DMS 273 treated with DMSO at 0.1 percent for 48 hours (cell line): ENCODE results near the gene BCAS3.

Source experiments
- DNase-seq: peaks from one replicate; lab custom pipeline; 2025; lab: John Stamatoyannopoulos, UW

The BCAS3 gene

DNA sequence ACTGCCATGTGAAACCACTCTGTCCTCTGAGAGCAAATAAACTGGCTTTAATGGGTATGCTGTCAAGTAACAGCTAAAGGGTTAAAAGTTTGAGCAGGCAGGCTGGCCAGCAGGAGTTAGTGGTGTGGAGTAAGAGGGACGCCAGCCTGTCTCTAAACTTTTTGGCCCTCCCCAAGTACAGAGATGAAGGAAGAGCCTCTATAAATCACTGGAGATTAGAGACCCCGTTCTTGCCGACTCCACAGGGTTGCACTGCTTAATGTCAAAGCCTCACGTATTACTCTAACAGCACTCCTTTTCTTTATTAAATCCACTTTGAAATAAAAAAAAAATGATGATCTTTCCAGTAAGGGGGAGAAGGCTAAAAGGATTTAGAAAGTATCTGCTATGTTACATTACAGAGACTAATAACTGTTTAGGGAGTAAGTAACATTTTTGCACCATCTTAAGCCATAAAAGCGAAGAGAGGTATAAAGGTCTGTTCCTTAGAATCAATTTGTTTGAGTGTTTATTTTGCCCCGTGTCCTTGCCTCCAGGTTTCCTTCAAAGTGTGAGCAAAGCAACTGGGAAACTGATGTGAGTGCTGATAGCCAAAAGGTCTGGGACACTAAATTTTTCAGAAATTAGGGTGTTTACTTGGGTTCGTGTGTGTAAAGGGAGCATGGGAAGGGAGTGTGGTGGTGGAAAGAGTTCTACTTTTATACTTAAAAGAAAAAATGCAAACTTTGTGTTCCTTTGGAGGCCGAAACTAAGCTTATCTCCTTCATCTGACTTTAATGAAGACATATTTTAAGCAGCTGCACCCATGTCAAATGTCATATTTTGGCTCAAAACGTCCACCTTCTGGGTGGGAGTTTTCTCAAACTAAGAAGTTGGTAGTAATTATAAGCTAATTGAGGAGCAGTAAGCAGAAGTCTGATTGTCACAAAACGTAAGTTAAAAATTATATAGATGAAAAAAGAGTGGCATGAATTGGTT is 612.0 kb downstream of the BCAS3 start:
- DNase-seq: no peak

DNA sequence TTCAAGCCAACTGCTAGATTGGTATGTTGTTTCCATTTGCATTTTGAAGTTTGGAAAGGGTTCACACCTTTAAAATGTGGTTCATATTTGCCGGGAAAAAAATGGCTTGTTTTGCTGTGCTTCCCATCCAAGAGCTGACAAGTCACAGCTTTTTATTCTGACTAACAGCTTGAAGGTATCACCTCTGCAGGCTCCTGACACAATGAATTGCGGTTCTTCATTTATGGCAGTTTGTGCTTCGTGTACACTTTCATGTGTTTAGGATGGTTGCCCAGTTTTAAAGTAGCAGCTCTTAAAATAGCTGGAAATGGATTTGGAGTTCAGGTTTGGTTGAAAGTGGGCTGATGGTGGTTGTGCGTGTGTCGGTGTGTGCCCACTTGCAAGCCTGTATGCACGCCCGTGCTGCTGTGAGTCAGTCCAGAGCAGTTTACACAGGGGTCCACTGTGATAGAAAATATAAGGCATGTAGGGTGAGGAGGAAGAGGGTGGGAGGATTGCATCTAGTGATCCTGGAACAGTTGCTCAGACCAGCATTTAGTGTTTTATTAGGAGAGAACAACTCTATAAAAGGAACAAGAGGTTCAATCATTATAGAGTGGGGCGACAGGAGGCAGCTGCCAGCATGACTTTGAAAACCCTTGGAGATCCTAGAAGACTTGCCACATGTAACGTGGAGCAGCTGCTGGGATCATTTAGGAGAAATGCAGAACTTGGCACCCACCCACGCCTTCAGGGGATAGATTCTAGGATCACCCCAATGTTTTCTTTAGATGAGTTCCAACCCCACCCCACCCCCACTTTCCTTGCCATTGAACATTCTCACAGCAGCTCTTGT is 614.0 kb downstream of the BCAS3 start:
- peak; percentile 5 for DNase-seq

DNA sequence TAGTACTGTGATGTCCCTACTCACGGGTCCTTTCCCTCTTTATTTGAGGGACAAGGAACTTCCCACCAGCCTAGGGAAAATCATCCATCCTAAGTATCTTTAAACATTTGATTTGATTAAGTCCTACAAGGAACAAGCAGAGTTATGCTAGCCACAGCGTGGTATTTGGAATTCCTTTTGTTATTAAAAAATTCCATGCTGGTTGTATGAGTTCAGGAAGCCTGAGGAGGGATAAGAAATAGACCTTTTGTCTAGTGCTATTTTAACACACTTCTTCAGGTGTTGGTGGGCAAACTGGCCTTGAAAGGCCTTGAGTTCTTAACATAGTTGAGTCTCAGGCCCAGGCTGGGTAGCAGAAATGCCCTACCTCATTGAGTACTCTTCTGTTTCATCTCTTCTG is 616.6 kb downstream of the BCAS3 start:
- DNase-seq: no peak

DNA sequence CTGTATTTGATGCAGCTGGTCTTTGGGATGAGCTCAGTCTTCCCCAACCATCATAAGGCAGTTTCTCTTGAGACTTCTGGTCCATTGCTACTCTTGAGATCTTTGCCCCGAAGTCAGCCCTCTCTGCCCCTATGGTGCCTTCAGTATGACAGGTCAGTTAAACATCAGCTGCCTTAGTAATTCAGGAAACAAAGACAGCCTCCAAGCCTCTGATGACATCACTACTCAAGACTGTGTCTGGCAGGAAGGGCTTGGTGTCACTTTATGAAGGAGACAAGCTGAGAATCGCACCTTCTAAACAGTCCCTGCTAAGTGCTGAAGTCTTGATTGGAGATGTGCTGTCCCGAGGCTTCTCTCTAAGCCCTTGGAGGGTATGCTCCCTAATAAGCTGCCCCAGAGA is 617.1 kb downstream of the BCAS3 start:
- DNase-seq: no peak

DNA sequence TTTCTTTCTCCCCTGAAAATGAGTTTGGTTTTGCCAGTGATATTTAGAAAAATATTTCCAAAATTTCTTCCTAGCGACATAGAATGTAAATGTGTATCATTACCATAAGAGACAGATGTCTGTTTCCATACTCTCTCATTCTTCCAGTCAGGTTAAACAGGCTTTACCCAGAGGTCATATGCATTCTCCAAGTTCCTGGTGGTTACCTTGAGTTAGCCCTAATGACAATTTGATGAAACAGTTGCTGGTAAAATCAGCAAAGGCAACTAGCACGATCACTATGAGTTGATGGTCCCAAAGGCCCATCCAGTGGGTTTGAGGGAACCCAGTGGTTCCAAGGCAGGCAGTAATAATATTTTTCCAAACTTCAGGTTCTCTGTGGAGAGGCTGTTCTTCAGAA is 618.4 kb downstream of the BCAS3 start:
- no peak for DNase-seq

DNA sequence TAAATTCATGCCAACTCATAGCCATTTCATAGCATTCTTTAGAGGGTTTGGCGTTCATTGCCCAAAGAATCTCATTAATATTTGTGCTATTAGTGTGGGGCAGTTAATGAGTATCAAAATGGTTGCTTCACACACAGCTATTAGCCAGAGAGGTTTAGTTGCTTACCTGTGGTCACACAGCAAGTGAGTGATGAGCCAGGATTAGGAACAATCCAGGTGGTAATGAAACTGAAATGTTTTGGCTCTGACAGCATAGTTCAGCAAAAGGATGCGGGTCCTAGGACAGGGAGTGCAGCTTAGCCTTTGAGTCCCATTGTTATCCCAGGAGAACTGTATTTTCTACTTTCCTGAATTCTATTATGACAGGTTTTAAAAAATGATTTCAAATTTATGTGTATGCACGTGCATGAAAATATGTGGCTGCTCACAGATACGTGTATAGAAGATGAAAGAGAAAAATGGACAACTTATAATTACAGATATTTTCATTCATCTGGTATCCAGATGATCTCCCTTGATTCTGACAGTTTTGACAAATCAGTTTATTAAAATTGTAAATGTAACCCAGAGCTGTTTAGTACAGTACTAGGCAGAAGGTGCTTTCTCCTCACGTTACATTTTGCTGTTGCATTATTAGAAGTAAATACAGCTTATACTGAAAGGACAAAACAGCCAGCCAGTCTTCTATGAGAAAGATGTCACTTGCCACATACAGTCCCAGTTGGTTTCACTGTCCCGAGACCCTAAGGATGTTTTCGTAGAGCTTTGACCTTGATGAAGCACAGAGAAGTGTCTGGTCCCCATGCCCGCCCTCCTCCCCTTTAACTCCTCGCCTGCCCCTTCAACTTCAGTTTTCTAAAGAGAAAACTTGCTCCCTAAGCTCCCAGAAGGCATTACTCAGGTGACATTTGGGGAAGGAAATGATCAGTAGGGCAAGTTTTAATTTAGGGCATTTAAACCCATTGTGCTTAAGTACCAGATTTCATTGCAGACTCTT is 622.2 kb downstream of the BCAS3 start:
- no peak for DNase-seq

DNA sequence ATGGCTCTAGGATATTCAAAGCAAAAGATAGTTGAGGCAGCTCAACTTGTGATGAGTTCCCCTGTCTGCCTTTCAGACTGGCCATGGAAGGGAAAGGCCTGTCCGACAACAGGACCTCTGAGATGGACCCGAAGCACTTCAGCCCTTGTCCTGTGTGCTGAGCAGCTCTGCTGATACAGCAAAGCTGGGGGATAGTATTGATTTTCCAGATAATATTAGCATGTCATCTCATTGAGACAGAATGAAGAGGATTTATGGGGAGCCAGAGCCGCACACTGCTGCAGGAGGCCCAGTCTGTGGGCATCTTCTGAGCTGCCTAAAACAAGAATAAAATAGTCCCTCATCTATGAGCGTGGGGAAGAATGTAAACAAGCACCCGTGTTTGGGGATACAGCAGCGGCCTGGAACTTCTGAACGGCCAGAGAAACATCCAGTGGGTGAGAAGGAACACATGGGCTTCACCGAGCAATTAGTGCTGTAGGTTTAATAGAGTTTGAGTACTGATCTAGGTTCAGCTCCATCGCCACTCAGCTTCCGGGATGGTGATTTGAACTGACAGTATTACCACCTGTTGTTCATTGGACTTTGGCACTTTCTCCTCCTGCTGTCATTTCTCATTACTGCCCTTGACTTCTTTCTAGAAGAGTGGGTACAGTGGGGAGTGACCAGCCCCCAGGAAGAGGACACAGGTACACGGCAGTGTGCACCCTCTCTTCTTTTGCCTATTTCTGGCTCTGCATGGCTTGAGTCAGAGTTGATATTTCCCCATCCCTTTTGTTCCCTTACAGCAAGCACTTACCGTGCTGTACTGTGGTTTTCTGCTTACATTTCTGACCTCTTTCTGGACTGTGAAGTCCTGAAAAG is 625.5 kb downstream of the BCAS3 start:
- DNase-seq: no peak

DNA sequence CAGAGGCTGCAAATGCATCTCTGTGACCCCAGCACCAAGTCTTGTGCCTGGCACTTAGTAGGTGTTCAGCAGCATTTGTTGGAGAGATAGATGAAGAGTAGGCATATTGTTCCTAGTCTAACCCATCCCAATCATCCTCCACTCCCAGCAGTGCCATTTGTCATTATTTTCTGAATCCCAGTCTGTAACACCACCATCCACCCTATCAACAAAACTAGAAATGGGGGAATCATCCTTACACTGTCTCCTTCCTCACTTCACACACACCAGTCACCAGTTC is 626.1 kb downstream of the BCAS3 start:
- no peak for DNase-seq

DNA sequence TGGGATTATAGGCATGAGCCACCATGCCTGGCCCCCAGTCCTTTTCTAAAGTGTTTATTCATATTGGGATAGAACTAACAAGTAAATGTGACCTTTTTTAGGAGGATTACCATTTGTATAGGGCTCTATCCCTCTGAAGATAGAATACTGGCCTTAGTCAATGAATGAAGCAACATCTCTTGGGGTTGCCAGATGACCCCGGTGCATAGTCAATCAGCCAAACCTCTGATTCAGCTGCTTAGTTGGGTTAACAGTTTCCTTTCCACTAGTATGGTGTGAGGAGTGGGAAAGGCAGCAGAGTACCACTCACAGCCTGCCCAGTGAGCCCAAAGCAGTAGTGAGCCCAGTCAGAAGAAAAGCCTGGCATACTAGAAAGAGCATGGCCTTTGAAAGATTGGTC is 627.4 kb downstream of the BCAS3 start:
- DNase-seq: no peak

DNA sequence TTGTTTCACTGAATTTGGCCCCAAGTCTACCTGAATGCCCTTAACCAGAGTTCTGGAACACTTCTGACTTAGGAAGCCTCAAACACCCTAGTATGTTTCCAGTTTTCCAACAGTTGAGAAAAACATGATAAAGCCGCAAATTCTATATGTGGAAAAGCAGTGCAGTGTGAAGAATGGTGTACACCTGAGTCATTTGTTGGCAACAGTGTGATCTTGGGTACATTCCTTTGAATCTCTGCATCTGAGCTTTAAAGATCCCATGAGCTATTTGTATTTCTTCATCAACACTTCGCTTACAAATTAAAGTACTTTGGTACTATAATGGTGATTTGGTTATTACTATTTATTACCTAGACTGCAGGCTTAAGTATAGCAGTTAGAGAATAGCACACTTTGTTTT is 628.4 kb downstream of the BCAS3 start:
- no peak for DNase-seq

DNA sequence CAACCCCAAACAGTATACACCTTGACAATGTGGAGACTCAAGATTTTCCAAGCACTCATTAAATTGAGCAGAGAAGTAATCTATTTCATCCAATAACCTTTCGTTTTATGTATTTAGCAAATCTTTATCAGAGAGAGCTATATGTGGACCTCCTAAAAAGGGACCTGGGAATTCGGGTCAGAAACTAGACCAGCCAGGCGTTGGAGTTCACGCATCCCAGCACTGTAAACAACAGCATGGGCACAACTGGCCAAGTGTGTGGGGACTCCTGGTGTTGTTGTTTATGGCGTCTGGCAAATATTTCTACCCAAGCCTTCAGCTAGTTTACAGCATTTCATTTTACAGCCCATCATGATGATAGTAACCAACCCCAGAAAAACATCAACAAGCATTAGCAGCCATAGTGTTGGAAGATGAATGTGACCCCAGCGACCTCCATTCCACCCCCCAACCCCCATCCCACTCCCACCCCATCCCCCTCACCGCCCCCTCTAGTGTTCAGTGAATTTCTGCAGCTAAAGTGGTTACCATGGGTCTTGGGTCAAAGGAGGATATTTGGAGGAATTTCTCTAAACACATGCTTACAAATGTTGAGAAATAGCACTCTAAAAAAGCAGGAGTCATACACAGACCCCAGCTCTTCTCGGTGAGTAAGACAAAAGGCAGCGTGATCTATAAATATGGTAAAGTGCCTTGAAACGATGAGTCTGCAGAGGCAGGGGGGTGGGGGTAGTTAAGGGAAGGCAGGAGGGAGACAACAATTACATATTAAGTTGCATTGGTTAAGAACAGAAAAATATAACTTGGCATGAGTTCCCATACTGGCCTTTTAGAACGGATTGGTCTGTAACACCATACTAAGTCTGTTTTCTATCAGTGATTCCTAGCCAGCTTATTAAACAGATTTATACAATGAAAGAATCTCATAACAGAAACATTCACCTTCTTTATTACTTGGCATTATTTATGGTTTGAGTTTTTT is 630.5 kb downstream of the BCAS3 start:
- no peak for DNase-seq

DNA sequence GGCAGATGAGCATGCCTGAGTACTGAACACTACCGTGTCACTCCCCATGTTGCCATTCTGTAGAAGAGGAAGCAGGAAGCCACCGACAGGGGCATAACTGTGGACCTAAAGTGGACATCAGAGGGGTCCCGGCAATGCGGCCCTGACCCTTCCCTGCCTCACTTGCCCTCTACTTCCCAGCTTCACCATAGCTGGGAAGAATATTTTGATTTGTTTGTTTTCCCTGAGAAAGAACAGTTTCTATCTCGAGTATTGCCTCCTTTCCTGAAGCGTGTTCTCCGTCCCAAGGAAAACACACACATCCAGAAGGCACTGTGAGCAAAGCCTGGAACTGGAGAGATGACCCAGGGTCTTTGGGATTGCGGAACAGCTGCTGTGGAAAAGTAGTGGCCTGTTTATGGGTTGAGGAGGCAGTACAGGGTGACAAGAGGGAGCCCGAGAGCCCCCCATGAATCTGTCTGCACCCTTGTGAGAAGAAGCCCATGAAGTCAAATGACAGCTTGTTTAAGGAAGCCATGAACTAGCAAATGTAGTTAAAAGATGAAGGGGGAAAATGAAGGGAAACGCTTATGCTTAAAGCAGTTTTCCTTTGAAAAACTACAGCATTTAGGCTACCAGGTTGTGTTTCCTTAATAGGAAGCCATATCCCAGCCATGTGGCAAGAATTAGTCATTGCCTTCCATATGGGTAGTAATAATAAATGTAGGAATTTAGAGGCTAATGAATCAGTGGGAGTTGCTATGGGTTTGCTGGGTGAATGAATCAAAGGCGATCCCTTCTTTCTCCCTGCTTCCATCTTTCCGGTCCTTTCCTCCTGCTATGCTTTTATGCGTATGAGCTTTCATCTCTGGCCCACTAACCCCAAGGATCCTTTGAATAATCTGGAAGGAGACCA is 632.0 kb downstream of the BCAS3 start:
- peak; percentile 11 for DNase-seq

DNA sequence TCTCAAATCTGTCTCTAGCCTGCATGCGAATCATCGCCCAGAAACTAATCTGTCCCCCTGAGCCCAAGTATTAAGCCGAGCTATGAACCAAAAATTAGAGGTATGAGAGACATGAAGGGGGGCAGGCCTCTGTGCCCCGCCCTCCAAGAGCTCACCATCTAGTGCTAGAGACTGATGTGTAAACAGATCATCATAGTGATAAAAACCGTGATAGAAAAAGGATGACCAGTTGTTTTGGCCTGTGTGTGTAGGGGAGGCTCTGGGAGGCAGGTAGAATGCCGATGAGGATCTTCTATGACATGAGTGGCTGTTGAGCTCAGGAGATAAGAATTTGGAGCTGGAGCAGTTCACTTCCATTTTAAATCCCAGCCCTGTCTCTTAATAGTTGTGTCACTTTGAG is 632.9 kb downstream of the BCAS3 start:
- DNase-seq: no peak

DNA sequence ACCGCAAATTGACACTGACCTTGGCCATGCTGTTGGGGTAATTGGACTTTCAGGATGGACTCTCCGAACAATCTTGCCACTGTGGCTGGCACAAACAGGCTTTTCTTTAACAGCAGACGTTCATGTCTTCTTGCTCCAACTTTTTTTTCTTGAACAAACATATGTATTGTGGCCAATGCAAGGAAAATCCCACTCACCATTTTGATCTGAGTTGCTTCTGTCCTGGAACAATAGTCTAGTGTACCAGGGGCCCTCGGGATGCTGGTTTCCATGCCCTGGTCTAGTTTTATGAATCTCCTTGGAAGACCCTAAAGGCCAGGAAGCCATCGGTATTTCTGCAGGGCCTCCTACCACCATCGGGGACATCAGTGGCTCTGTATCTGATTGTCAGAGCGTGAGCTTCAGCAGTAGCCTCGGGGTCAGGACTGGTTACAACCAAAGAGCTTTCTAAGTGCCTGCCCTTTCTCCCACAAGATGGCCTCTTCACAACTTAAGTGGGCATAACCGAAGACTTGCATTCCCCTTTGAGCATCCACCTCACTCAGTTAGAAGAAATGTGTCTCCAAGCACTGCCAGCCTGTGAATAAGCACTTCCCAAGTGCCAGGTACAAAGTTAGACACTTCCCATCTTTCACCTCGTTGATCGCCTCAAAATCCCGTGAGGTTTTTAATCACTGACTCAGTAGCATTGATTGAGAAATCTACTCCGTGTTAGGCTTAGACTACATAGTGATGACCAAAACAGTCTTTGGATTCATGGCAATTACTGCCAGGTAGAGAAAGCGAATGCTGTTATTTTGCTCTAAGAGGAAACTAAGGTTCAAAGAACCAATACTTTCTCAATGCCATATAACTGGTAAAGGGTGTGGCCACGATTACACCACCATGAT is 635.0 kb downstream of the BCAS3 start:
- DNase-seq: no peak

DNA sequence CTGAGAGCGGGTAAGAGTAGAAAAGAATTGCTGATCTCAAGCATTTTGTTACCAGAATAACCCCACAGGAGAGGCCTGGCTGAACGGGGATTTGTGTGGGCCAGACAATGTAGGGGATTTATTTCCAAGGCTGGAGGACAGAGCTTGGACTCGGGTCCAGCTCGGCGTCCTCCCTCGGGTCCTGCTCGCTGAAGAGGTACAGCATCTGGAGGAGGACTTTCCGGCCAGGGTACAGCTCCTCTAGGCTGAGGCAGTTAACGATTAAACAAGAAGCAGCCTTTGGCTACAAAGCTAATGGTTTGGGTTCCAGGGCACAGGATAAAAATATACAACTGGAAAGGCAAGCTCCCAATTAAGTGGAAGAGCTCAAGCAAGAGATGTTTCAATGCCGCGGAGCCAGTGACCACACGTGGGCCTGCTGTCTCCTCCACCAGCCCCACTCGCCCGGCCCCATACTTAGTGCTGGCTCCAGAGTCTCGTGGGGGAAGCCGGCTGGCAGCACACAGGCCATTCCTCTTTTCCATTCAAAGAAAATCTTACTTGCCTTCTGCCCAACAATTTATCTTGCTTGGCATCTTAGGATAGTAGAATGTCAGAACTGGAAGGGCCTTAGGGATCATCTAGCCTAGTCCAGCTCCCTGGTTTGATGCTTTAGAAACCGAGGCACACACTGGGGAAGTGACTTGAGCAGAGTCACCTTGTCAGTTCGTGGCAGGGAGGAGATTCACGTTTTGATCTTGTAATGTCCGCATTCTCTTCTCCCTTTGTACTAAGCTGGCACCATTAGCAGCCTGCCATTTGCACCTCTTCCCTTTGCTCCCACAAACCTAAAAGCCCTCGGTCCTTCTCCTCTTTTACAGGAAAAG is 636.0 kb downstream of the BCAS3 start:
- no peak for DNase-seq

DNA sequence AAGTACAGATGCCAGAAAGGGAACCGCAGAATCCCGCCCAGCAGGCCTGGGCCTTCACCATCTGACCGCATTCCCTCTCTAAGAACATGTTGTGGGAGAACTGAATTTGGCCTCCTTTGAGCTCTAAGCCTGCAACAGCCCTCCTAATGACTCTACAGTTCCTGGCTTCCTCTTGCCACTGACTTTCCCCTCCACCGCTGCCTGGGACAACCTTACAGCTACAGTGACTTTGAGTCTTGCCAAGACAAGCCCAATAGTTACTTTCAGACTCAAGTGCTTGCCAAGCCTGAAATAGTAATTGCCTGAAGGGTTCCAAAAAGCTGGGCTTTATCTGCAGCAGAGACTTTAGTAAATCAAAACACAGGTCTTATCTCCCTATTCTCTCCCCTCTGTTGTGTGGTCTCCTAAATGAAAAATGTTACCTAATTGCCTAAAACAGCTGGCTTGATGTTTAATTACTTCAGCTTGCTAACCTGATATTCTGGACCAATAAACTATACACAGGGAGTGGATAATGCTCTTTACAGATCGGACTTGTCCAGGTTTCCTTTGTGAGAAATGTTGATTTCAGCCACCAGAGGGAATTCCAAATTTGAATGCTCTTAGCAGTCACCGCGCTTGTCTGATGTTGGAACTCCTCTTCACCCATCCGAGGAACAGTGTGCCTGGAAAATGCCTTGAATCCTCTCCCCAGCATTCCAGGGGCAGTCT is 636.9 kb downstream of the BCAS3 start:
- peak; percentile 78 for DNase-seq
